ENCODE measurements around the gene IST1.

The IST1 gene

DNA sequence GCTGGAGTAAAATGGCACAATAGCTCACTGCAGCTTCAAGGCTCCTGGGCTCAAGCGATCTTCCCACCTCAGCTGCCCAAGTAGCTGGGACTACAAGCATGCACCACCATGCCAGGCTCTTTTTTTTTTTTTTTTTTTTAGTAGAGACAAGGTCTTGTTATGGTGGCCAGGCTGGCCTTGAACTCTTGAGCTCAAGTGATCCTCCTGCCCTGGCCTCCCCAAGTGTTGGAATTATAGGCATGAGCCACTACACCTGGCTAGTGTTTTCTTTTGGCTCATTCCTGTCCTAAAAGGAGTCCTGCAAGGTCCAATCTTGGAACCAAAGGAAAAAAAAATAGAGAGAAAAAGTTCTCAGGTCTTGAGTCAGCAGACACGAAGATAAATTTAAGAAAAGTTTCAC, 74.0 kb downstream of the IST1 start:
- no peak for DNase-seq

DNA sequence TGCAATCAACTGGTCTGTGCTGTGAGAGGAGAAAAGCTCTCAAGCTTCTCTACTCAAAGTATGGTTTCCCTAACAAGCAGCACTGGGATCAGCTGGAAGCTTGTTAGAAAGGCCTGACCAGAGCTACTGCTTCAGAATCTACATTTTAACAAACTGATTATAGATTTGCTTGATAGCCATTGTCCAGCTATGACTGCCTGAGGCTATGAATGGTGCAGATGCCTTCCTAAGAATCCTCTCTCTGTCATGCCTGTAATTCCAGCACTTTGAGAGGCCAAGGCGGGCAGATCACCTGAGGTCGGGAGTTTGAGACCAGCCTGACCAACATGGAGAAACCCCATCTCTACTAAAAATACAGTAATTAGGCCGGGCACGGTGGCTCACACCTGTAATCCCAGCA, 76.2 kb downstream of the IST1 start:
- no peak for DNase-seq

DNA sequence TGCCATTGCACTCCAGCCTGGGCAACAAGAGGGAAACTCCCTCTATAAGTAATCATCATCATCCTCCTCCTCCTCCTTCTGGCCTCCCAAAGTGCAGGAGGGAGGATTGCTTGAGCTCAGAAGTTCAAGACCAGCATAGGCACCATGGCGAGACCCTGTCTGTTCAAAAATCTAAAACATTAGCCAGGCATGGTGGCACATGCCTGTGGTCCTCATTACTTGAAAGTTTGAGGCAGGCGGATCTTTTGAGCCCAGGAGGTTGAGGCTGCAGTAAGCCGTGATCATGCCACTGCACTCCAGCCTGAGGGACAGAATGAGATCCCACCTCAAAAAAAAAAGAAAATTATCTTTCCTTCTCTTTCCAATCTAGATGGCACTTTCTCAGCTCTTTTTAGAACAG, 77.0 kb downstream of the IST1 start:
- DNase-seq, result no peak

DNA sequence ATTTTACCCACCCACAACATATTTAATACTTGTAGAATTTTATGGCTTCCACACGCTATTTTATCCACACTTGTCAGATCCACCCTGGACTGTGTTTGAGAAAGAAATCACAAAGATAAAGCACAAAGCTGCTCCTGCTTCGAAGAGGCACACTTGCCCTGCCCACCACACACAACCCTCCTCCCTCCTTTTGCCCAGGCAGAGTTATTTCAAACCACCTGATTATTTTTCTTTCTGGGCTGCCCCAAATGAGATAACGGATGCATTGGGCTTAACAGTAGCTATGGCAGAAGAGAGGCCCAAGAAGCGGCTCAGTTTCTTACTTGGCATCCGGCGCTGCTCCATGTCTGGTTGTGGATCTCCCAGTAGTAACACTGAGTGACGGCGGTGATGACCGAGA, 77.7 kb downstream of the IST1 start:
- DNase-seq, result no peak

DNA sequence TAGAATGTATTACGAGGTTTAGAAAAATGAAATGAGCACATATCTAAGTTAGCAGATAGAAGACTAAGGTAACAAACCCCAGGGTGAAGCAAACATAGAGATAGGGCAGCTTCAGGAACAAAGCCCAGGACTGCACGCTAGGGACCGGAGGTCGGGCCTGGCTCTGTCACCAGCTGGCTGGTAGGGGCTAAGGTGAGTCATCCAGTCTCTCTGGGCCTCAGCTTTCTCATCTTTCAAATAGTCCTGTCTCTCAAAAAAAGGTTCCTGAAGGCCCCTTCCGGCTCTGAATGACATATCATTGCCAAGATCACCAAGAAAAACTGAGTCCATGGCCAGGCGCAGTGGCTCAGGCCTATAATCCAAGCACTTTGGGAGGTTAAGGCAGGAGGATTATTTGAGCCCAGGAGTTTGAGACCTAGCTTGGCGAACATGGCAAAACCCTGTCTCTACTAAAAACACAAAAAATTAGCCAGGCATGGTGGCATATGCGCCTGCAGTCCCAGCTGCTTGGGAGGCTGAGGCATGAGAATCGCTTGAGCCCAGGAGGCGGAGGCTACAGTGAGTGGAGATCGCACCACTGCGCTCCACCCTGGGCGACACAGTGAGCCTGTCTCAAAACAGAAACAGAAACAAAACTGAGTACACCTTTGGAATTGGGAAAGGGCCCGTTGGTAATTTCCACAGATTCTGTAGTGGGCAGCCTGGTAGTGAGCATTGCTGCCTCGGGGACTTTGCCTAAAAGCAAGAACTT, 78.9 kb downstream of the IST1 start:
- DNase-seq, result no peak

Measured in KG1 (cell line).